HG02943 (cell line): ENCODE results near the gene LRP6.
"Not testable (repeated sequence)": the region's sequence is repeated elsewhere in the genome, so short reads cannot be mapped to it uniquely, and the experiment has no call there.

ENCODE experiments used
- ATAC-seq: cut with Tn5 transposase; IDR thresholded peaks from one replicate; pipeline ENCODE4 v1.9.1; 2021; ENCODE audit warnings: mild to moderate bottlenecking, low read depth, moderate library complexity; ENCODE audit not compliant: unreplicated experiment

The LRP6 gene

DNA sequence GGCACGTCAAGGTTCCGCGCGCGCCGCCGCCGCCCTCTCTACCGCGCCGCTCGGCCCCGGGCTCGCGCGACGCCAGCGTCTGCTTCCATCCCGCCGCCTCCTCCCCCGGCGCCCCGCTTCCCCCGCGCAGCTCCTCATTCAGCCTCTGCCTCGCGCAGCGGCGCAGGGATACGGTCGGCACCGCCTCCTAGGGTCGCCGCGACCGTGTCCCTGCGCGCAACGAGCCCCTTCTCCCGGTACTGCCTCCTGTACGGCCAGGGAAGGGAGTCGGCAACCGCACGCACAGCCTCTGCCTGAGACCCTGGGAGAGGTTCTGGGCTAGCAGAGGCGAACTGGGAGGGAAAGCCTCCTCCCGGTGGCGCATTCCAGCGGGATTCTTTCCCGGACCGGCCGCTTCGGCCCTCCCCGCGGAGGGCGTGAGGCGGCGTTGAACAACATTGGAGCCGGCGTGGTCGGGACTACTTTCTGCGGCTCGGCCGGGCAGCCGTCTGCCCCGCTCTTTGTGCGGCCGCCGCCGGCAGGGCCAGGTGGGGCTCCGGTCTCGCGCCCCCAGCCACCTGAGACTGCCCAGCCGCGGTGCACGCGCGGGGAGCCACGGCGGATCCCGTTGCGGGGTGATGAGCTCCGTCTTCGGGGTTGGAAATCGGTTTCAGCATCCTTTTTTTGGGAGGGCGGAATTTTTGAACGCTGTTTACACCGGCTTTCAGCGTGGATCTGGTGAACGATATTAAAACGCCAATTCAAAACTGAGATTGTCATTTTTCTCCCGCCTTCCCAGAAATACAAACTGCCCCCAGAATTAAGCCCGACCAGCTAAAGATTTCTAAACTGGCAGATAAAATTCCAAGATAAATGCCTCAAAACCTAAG, at the start of gene LRP6:
Gene LRP6, minus strand, starts transcription at position 172 of the 869 bp plus-strand sequence. CDS start 309 bp downstream, outside the sequence.
- ATAC-seq, result peak; percentile 87

GRCh38 chr12:12315838-12316237, 49.0 kb upstream of the LRP6 start:
- no peak for ATAC-seq

DNA sequence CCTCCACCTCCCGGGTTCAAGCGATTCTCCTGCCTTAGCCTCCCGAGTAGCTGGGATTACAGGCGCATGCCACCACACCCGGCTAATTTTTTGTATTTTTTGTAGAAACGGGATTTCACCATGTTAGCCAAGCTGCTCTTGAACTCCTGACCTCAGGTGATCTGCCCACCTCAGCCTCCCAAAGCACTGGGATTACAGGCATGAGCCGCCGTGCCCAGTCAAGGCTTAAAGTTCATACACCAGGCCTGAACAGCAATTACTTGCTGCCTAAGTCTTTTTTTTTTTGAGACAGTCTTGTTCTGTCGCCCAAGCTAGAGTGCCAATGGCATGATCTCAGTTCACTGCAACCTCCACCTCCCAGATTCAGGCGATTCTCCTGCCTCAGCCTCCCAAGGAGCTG, 43.9 kb upstream of the LRP6 start:
- ATAC-seq, result not testable (repeated sequence)

DNA sequence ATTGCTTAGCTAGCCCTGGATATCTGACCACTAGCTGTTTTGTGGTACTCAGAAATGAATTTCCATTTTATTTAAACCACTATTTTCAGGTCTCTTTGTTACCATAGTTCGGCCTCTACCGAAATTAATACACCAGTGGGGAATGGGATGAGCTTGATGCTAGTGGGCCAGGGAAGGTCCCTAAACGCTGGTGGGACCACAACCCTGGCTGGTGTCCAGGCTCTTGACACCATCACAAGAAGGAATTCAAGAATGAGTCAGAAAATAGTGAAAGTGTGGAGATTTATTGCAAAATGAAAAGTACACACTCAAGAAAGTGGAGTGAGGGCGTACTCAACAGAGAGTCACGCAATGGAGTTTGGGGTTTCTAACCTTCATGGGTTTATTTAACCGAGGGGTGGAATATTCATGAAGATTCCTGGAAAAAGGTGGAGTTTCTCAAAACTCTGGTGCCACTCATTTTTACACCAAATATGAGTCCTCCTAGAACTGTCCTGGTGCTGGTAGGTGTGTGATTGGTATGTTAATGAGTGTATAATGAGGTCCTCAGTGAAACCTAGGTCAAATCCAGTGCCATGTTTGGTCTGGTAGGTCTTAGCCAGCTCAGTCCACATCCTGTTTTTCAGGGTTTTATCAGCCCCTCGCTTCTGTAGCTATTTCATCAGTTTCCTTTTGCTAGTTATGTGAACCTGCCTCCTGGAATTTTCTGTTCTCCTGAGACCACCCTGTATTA, 38.9 kb upstream of the LRP6 start:
- no peak for ATAC-seq

DNA sequence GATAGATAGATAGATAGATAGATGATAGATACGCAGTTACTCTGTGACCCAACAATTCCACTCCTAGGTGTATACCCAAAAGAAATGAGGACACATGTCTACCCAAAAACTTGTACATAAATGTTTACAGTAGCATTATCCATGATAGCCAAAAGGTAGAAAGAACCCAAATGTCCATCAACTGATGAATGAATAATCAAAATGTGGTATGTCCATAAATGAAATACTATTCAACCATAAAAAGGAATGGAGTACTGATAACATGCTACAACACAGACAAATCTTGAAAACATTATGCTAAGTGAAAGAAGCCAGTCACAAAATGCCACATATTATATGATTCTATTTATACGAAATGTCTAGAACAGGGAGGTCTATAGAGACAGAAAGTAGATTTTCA, 36.1 kb upstream of the LRP6 start:
- ATAC-seq, result no peak

DNA sequence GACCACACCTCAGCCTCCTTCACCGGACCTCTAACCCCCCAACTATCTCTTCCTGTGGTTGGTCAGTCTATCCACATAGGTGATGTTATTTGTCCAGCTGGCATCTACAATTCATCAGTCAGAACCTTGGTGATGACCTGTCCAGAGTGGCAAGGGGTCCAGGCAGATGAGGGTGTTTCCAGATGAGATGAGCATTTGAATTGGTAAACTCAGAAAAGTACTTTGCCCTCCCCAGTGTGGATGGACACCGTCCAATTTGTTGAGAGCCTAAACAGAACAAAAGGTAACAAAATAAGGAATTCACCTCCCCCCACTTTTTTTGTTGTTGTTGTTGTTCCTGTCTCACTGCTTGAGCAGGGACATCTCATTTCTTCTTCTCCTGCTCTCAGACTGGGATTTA, 34.3 kb upstream of the LRP6 start:
- ATAC-seq, result no peak

DNA sequence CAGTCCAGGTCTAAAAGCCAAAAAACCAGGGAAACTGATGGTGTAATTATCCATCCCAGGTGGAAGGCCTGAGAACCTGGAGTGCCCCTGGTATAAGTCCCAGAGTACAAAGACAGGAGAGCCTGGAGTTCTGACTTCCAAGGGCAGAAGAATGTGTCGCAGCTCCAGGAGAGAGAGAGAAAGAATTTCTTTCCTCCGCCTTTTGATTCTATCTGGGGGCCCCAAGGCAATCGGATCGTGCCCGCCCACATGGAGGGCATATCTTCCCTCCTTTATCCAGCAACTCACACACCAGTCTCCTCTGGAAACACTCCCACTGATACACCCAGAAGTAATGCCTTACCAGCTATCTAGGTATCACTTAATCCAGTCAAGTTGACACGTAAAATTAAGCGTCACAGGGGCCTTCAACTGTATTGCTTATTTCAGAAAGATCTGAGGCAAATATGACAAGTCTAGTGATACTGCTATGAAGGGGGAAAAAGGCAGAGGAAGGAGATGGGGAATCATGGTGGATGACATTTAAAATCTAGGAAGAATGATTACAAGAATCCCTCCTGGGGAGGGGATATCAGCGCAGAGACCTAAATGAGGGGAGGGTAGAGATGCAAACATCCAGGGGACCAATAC, 30.5 kb upstream of the LRP6 start:
- ATAC-seq, result no peak

- no peak for ATAC-seq
Measured at GRCh38 chr12:12294215-12295005, 27.6 kb upstream of the LRP6 start.

DNA sequence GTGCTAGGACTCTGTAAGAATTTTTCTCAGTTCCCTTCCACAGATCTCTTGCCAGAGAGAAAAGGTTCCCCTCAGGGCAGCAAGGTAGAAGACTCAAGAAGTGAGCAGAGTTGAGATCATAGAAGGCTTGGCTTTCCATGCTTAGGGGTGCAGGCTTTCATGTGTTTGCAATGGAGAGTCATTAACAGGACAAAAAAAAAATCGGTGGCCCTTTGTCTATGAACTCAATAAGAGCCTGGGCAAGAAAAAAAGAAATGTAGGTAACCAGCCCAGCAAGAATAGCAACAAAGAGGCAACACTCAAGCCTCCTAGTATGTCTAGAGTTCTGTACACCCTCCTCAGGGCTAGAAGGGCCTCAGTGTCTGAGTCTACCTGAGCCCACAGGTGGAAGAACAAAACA, 23.4 kb upstream of the LRP6 start:
- ATAC-seq, result no peak

DNA sequence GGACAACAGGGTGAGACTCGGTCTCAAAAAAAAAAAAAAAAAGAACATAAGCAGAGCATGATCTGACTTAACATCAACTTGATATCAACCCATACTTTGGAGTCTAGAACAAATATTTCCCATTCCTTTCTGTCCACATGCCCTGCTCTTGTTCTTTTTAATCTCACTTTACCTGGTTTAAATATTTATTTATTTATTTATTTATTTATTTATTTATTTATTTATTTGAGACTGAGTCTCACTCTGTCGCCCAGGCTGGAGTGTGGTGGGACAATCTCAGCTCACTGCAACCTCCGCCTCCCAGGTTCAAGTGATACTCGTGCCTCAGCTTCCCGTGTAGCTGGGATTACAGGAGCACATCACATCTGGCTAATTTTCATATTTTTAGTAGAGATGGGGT, 19.6 kb upstream of the LRP6 start:
- no peak for ATAC-seq

- ATAC-seq, result no peak
Measured at GRCh38 chr12:12282761-12283425, 16.0 kb upstream of the LRP6 start.

GRCh38 chr12:12282202-12282601, 15.4 kb upstream of the LRP6 start:
- ATAC-seq, result no peak

- no peak for ATAC-seq
Measured at GRCh38 chr12:12281134-12281533, 14.3 kb upstream of the LRP6 start.

DNA sequence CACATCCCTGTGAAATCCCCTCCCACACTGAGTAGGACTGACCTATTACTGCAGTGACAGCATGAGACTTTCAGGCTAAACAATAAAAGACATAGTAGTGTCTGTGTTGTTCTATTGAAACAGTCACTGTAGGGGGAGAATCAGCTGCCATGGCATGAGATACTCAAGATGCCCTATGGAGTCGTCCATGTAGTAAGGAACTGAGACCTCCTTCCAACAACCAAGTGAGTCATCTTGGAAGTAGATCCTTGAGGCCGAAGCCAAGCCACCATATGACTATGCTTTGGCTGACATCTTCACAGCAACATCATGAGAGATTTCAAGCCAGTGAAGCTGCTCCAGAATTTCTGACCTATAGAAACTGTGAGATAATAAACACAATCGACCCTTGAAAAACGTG, 12.1 kb upstream of the LRP6 start:
- ATAC-seq, result no peak

DNA sequence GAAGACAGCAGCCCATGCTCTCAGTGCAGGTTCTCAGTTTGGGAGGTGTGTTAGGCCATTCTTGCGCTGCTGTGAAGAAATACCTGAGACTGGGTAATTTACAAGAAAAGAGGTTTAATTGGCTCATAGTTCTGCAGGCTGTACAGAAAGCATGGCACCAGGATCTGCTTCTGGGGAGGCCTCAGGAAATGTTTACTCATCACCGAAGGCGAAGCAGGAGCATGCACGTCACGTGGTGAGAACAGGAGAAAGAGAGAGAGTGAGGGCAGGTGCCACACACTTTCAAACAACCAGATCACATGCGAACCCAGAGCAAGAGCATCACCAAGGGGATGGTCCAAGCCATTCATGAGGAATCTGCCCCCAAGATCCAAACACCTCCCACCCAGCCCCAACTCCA, 9.0 kb upstream of the LRP6 start:
- no peak for ATAC-seq

DNA sequence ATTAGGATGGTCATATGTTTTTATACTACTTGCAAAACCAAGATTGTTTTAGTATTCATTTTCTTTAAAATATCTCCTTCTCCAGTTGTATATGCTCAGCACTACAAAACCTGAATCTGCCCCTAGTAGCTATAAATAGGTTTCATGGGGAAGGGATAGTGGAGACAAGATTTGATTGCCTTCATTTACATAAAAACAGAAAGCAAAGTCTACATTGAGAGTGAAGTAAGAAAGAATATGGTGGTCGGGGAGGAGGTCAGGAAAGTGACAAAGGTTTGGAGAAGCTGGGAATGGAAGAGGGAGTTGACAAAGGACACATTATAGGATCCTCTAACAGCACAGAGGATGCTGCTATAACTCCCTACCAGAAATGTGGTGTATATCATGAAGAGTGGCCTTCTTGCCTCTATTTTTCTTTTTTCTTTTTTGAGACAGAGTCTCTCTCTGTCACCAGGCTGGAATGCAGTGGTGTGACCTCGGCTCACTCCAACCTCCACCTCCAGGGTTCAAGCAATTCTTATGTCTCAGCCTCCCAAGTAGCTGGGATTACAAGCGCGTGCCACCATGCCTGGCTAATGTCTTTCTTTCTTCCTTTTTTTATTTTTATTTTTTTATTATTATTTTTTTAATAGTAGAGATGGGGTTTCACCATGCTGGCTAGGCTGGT, 6.6 kb upstream of the LRP6 start:
- no peak for ATAC-seq

DNA sequence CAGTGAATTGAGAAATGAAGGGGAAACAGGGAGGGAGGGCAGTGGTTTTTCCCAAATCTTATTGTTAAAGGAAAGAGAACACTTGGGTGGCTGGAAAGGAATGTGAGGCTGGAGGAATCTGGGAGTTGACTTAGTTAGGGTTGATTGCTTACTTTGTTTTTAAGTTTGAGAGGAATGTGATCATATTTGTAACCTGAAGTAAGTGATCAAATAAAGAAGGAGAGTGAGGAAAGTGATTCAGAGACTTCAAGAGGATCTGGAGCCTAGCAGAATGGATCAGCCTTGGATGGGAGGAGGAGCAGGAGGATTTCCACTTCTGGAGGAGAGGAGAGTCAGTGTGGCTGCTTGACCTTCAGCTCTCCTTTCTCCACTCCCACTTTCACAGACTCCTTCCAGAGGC, 6.0 kb upstream of the LRP6 start:
- ATAC-seq, result no peak

DNA sequence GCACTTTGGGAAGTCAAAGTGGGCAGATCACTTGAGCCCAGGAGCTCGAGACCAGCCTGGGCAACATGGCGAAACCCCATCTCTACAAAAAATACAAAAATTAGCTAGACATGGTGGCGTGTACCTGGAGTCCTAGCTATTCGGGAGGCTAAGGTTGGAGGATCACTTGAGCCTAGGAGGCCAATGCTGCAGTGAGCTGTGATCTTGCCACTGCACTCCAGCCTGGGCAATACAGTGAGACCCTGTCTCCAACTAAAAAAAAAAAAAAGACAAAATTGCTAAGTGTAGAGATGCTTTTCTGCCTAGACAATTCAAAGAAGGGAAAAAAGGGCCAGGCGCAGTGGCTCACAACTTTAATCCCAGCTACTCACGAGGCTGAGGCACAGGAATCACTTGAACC, 3.4 kb upstream of the LRP6 start:
- no peak for ATAC-seq

- ATAC-seq, result no peak
Measured at GRCh38 chr12:12267742-12268200, 927 bp upstream of the LRP6 start.
